ENCODE data around the gene ZNF717. TPM values are rescaled to one million over a fixed set of nuclear protein-coding genes. Genes with fewer than 3 reads are reported as not detected.
"Not testable (repeated sequence)": the region's sequence is repeated elsewhere in the genome, so short reads cannot be mapped to it uniquely, and the experiment has no call there.

The ZNF717 gene
- total and polyA plus RNA-seq, 2 of the 8 experiments (the other 6 are each of a cell fraction or from before 2014, with no cell fraction given), result 14.2 TPM; not detected in 1

DNA sequence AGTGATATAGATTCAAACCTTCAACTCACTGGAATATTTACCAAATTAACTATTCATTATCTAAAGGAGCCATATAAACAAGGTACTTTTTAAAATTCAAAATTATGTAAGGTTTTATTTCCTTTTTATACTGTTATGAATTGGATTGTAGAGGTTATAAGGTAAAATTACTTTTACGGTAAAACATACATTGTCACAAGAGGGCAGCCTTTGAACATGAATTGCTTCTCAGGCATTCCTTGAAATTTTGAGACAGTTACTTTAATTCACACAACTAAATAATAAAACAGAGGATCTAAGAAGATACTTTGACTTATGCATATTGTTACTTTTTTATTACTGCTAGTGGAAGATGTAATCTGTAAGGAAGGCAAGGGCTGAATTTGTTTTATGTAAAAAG, 32.7 kb upstream of the ZNF717 start:
- H3K56ac ChIP-seq (replicated peaks; ENCODE audit: insufficient read length, low read depth, low read length); H3K27ac ChIP-seq (ENCODE audit: low read depth, low read length); H3K79me2 ChIP-seq (ENCODE audit: control insufficient read depth in 1 of 2, insufficient read depth in 2 of 2, low read length in 2 of 2); H4K91ac ChIP-seq (replicated peaks; ENCODE audit: insufficient read length, low read length); H4K5ac ChIP-seq (ENCODE audit: insufficient read length, low read depth, low read length); H3K4me2 ChIP-seq (ENCODE audit: insufficient read depth in 1 of 2, low read depth in 2 of 2, low read length in 2 of 2); H3K36me3 ChIP-seq (ENCODE audit: control insufficient read depth in 2 of 4, insufficient read depth in 4 of 4, low read length in 3 of 4); H3K9ac ChIP-seq (replicated peaks in 1 of 4; ENCODE audit: extremely low read depth in 1 of 4, low read depth in 3 of 4, low read length in 3 of 4); FAIRE-seq; H3K4ac ChIP-seq (replicated peaks; ENCODE audit: insufficient read length, low read depth, low read length); H2AFZ ChIP-seq (ENCODE audit: low read length); H2BK20ac ChIP-seq (ENCODE audit: low read length); H4K8ac ChIP-seq (ENCODE audit: extremely low read depth, insufficient read depth, low read length); H3K4me1 ChIP-seq (replicated peaks in 1 of 4; ENCODE audit: control insufficient read depth in 3 of 4, insufficient read depth in 4 of 4, low read length in 3 of 4); H3K4me3 ChIP-seq (ENCODE audit: extremely low read depth in 1 of 4, insufficient read depth in 2 of 4, low read depth in 3 of 4, low read length in 4 of 4); POLR2A ChIA-PET (ENCODE audit: partially characterized antibody); H3K27me3 ChIP-seq (replicated peaks in 1 of 4; ENCODE audit: control insufficient read depth in 3 of 4, extremely low read depth in 1 of 4, insufficient read depth in 3 of 4, low read length in 3 of 4); H3K14ac ChIP-seq (ENCODE audit: insufficient read length); DNase-seq (ENCODE audit: low read depth in 1 of 2, low spot score in 2 of 2); H2AK5ac ChIP-seq (ENCODE audit: low read depth, low read length); H3K79me1 ChIP-seq (ENCODE audit: low read depth, low read length); H4K20me1 ChIP-seq (replicated peaks in 1 of 2; ENCODE audit: control insufficient read depth in 1 of 2, insufficient read depth in 2 of 2, low read length in 2 of 2); H2BK12ac ChIP-seq (ENCODE audit: low read depth, low read length); H2BK5ac ChIP-seq (ENCODE audit: low read depth, low read length); H2BK15ac ChIP-seq (ENCODE audit: low read length); H2BK120ac ChIP-seq (replicated peaks; ENCODE audit: low read depth, low read length); H3K9me3 ChIP-seq (ENCODE audit: insufficient read depth in 2 of 2, low read depth in 1 of 2, low read length in 1 of 2); H3K18ac ChIP-seq (ENCODE audit: extremely low read depth, low read length); H3K23ac ChIP-seq (ENCODE audit: insufficient read length); H3K23me2 ChIP-seq (ENCODE audit: low read depth, low read length): not testable (repeated sequence)
- CTCF ChIA-PET (ENCODE audit: partially characterized antibody), result interaction anchor here (0.7 to 4.2 kb wide), 14 partner anchors 10 to 769 kb away, joined by 3 to 22 read pairs (median 4); no protein-coding TSS in a partner anchor
- TF ChIP-seq, protein P1, sequence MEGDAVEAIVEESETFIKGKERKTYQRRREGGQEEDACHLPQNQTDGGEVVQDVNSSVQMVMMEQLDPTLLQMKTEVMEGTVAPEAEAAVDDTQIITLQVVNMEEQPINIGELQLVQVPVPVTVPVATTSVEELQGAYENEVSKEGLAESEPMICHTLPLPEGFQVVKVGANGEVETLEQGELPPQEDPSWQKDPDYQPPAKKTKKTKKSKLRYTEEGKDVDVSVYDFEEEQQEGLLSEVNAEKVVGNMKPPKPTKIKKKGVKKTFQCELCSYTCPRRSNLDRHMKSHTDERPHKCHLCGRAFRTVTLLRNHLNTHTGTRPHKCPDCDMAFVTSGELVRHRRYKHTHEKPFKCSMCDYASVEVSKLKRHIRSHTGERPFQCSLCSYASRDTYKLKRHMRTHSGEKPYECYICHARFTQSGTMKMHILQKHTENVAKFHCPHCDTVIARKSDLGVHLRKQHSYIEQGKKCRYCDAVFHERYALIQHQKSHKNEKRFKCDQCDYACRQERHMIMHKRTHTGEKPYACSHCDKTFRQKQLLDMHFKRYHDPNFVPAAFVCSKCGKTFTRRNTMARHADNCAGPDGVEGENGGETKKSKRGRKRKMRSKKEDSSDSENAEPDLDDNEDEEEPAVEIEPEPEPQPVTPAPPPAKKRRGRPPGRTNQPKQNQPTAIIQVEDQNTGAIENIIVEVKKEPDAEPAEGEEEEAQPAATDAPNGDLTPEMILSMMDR (IDR thresholded peaks at IDR 0.05; ENCODE audit: control extremely low read depth in 1 of 3, insufficient read depth in 1 of 3, low read depth in 1 of 3, low read length in 3 of 3), result peak in 1 of 3 experiments; percentile 14; a peak in 1 of 4 replicates
- peak; percentile 52 to 59 for TF ChIP-seq RAD21 (IDR thresholded peaks at IDR 0.05 in 1 of 2, conservative IDR thresholded peaks at IDR 0.05 in 1 of 2; ENCODE audit: low read depth in 2 of 2, low read length in 2 of 2)
- 63% methylated on average over 1 of the region's 1 CpG; no CpG with 5 or more reads in 1 of the 2 experiments for WGBS, 2 experiments (ENCODE audit: extremely low coverage in 1 of 2, insufficient coverage in 1 of 2, insufficient read length in 1 of 2, insufficient replicate concordance in 2 of 2, low coverage in 1 of 2, low lambda C conversion rate in 2 of 2, missing lambda C conversion rate in 1 of 2)

Data from H1 (cell line).